ENCODE results near the gene LZTS3.

GRCh38 chr20:3204124-3204794 lies 30.9 kb upstream of the LZTS3 start, which contains the start of gene DDRGK1:
- peak; percentile 85 for TF ChIP-seq POLR2AphosphoS5 (IDR thresholded peaks at IDR 0.05; ENCODE audit: low read depth)
- TF ChIP-seq CTCF (IDR thresholded peaks at IDR 0.05; ENCODE audit: insufficient read depth, low read length): no peak
- no peak for TF ChIP-seq SPI1 (IDR thresholded peaks at IDR 0.05; ENCODE audit: borderline replicate concordance, low read depth)
- no peak for TF ChIP-seq REST (IDR thresholded peaks at IDR 0.05; ENCODE audit: insufficient replicate concordance, low read depth)
